ENCODE measurements around the gene ANKRD6.
"Not testable (repeated sequence)": the region's sequence is repeated elsewhere in the genome, so short reads cannot be mapped to it uniquely, and the experiment has no call there.

The ANKRD6 gene

DNA sequence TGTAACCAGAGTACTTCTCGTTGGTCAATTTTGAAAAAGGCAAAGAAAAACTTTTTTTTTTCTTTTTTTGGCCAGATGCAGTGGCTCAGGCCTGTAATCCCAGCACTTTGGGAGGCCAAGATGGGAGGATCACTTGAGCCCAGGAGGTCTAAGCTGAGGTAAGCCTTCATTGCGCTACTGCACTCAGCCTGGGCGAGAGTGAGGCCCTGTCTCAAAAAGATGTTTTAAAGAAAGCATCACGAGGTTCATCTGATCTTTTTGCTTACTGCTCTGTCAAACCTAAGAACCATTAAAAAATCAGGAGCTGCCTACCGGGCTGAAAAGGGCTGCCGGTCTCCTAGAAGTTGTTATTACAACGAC lies 205.0 kb downstream of the ANKRD6 start:
- peak overlapping the region; percentile 81 for H3K4me3 ChIP-seq (ENCODE audit: low read depth, low read length)
- DNase-seq (ENCODE audit: low read depth): no peak
- TF ChIP-seq, protein P1, sequence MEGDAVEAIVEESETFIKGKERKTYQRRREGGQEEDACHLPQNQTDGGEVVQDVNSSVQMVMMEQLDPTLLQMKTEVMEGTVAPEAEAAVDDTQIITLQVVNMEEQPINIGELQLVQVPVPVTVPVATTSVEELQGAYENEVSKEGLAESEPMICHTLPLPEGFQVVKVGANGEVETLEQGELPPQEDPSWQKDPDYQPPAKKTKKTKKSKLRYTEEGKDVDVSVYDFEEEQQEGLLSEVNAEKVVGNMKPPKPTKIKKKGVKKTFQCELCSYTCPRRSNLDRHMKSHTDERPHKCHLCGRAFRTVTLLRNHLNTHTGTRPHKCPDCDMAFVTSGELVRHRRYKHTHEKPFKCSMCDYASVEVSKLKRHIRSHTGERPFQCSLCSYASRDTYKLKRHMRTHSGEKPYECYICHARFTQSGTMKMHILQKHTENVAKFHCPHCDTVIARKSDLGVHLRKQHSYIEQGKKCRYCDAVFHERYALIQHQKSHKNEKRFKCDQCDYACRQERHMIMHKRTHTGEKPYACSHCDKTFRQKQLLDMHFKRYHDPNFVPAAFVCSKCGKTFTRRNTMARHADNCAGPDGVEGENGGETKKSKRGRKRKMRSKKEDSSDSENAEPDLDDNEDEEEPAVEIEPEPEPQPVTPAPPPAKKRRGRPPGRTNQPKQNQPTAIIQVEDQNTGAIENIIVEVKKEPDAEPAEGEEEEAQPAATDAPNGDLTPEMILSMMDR (conservative IDR thresholded peaks at IDR 0.05; ENCODE audit: low read depth, low read length): no peak

DNA sequence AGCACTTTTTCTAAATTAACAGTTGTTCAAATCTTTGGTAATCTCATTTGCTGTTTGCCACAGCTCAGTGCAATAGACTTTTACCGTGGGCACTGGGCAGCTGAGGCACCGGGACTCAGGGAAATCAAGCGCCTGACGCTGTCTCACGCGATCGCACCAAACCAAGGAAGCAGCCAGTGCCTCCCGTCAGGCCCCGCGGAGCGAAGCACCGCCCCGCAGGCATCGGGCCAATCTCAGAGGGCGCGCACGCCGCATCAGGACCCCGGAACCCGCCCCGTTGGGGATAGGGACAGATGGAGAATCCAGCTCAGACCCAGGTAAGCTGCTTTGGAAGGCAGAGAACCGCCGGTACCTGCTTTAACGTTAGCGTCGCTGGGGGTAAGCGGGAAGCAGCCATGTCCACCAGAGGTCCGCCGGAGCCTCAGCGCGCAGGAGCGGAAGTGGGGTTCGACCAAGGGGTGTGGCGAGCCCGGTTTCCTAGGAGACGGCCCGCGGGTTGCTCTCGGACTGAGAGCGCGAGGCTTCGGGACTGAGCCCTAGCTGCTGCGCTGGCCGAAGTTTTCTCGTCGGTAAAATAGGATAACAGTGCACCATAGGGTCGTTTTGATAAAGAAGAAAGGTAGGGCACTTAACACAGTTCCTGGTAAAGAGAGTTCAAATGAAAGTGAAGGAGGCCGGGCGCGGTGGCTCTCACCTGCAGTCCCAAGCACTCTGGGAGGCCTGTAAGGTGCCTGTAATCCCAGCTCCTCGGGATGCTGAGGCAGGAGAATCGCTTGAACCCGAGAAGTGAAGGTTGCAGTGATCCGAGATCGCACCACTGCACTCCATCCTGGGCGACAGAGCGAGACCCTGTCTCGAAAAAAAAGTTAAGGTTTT lies 205.6 kb downstream of the ANKRD6 start, which contains the start of gene LYRM2:
Gene LYRM2, minus strand, starts transcription at position 428 of the 876 bp plus-strand sequence. Its CDS starts 31 bp downstream, at position 397.
- H3K4me3 ChIP-seq (ENCODE audit: low read depth, low read length): peak within 1 kb of the TSS; percentile 81
- DNase-seq (ENCODE audit: low read depth): peak; percentile 95
- TF ChIP-seq, protein P1 (conservative IDR thresholded peaks at IDR 0.05; ENCODE audit: low read depth, low read length): no peak

GRCh38 chr6:89640804-89641203 lies 207.9 kb downstream of the ANKRD6 start:
- TF ChIP-seq, protein P1 (conservative IDR thresholded peaks at IDR 0.05; ENCODE audit: low read depth, low read length): no peak
- peak; percentile 60 for DNase-seq (ENCODE audit: low read depth)
- H3K4me3 ChIP-seq (ENCODE audit: low read depth, low read length): no peak overlapping the region

GRCh38 chr6:89641581-89641980 lies 208.6 kb downstream of the ANKRD6 start:
- DNase-seq (ENCODE audit: low read depth); H3K4me3 ChIP-seq (ENCODE audit: low read depth, low read length): not testable (repeated sequence)

GRCh38 chr6:89642956-89643355 lies 210.0 kb downstream of the ANKRD6 start:
- no peak for DNase-seq (ENCODE audit: low read depth)
- TF ChIP-seq, protein P1 (conservative IDR thresholded peaks at IDR 0.05; ENCODE audit: low read depth, low read length): no peak
- no peak overlapping the region for H3K4me3 ChIP-seq (ENCODE audit: low read depth, low read length)

GRCh38 chr6:89643406-89643805 lies 210.5 kb downstream of the ANKRD6 start:
- TF ChIP-seq, protein P1 (conservative IDR thresholded peaks at IDR 0.05; ENCODE audit: low read depth, low read length): no peak
- no peak for DNase-seq (ENCODE audit: low read depth)
- H3K4me3 ChIP-seq (ENCODE audit: low read depth, low read length): no peak overlapping the region

DNA sequence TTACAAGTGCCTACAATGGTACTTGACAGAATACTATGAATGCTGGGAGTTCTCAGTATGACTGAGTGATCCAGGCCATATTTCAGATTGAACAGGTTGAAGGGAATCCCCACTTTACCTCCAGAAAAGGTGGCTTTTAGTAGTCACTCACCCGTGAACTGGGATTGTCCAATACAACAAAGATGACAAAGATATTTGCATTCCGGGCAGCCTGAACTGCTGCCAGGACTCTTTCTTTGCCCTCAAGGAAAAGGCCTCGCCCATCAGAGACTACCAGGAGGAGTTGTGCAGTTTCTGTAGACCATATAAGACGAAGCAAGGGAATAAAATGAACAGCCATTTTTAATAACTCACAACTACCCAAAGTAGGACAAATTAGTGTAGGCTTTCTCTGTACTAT lies 211.9 kb downstream of the ANKRD6 start:
- DNase-seq (ENCODE audit: low read depth): no peak
- no peak overlapping the region for H3K4me3 ChIP-seq (ENCODE audit: low read depth, low read length)
- TF ChIP-seq, protein P1 (conservative IDR thresholded peaks at IDR 0.05; ENCODE audit: low read depth, low read length): no peak
